CD4-positive, alpha-beta T cell treated with Interleukin-17A for 4 hours (primary cell): ENCODE measurements around the gene HOXA5.

Experiments used
- DNase-seq: peaks from one replicate; pipeline ENCODE4 v3.0.0-alpha.2; 2020; ENCODE audit warnings: mixed read lengths

HOXA5 gene

GRCh38 chr7:27170426-27171324 is 27.2 kb upstream of the HOXA5 start:
- DNase-seq: no peak

DNA sequence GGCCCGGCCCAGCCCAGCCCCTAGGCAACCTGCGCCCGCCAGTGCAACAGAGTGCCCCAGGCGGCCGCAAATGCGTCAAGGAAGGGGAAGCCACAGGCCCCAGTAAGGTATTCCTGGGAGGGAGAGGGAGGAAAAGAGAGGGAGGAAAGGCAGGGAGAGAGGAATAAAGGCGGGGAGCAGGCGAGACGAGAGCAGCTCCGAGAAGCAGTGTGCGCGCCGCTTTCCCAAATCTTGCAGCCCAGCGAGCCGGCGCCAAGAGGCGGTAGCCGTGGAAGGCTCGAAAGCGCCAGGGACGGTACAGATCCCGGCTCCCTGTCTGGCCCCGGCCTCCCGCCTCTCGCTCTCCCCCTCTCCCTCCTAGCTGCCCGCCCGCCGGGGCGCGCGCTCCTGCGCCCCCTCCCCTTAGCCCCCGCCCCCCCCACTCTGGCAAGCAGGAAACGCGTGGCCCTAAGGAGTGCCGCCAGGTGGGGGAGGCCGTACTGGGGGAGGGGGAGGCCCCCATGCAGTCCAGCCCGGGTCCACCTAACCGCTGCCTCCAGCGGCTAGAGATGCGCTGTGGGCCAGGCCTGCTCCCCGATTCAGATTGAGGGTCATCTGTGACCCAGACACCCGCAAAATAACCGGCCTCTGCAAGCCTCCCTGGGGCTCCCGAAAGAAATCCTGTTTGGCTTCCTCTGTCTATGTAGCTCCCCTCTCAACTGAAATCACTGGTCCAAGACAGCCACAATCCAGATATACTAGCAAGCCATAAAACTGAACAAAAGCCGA is 26.4 kb upstream of the HOXA5 start:
- DNase-seq: no peak

DNA sequence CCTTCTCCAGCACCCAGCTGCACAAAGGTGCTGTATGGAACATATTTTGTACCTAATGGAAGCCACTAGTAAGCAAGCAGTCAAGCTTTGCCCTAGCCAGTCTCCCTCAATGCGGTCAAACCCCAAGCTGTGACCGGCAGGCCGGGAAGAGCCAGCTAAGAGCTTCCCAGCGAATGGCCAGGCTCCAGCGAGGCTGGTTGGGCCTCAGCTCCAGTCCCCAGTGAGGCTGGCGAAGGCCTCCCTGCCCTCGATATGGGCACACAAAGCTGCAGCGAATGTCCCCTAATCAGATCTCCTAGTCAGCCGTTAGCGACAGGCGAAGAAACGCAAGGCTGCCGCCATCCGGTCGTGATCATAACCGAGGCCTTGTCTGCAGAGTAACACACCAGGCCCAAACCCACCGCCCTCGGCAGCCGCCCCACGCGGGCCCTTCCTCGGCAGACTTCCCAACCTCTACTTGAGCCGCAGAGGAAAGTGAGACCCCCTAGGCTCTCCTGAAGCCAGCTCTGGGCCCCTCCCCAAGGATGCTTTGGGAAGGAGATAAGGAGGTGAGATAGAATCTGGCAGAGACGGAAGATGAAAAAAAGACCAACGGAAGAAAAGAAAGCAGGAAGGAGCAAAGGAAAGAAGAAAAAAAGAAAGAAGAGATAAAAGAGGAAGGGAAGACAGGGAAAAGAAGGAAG is 24.9 kb upstream of the HOXA5 start:
- peak; percentile 53 for DNase-seq

DNA sequence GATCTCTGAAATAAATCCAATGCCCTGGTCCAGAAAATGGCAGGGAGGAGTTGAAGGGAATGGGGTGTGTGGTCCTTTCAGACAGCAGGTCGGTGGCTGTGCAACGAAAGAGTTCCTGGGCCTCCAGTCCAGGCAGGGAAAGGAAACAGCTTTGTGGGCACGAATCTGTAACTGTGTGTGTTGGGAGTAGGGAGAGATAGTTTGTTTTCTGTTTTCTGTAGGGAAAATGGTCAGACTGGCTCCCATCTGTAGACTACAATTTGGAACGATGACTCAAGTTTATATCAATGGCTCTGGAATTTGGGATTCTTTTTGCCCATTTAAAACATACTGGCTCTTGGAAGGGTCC is 24.4 kb upstream of the HOXA5 start:
- no peak for DNase-seq

DNA sequence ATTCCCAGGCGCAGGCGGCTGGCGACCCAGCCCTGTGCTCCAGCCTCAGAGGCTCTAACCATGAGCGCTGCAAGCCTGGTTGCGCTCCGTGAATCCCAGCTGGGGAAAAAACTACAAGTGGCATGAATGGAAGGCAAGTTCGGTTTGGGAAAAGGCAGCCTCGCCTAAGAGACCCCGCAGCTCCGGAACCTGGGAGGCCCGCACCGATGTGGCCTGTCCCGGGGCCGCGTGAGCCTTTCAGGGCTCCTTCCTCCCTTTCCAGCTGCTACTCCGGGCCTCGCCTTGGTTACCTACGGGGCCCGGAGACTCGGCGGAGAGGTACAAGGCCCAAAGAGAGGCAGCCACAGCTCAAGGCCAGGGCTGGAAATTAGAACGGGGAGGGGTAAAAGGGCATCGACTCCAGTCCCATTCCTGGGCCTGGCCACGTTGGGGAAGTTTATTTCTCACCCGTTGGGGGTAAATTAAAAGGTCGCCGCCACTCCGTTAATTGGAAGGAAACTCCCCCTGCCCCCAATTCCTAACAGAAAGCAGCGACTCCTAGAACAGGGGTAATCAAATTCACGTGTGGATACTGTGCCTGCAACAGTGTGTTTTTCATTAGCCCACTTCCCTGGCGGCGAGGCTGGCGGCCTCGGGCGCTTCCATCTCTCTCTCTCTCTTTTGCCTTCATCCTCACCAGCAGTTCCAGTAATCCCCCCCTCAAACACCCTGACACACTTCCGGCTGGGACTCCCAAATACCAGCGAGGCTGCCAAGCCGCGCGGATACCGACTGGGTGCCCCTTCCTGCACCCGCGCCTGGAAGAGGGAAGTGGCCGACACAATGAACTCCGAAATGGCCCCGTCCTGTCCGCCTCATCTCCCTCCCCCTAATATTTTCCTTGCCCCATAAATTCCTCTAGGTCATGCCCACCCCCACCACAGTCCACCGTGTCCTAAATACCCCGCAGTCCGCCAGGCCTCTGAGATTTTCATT is 23.3 kb upstream of the HOXA5 start:
- DNase-seq: no peak

DNA sequence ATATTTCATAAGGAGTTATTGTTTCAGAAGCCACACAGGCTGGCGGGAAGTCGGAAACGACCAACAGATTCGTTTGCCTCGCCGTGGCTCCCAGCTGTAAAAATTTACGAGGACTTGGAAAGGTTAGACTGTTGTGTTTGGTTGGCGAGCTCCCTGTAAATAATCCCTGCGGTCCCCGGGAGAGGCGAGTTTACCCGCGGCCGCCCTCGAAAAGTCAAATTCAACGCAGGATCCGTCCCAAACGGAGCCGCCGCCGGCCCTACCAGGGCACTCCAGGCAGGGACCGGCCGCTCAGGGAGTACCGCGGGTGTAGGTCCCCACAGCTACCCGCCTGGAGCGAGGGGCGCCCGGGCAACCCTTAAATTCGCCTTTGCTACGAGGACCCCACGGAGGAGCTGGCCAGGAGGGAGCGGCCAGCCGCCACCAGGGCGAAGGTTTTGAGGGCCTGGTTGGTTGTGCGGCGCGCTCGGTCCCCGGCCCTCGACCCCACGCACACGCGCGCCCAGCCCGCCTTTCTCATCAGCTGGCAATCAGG is 22.6 kb upstream of the HOXA5 start:
- no peak for DNase-seq

GRCh38 chr7:27165089-27165995 is 21.9 kb upstream of the HOXA5 start, which contains the start of gene HOXA9:
Gene HOXA9 (minus strand): TSS chr7:27165537. CDS start chr7:27165457, 80 bp downstream.
- no peak for DNase-seq

GRCh38 chr7:27164367-27165088 is 21.0 kb upstream of the HOXA5 start:
- DNase-seq: no peak

- no peak for DNase-seq
Observed at GRCh38 chr7:27164045-27164366, 20.5 kb upstream of the HOXA5 start.

DNA sequence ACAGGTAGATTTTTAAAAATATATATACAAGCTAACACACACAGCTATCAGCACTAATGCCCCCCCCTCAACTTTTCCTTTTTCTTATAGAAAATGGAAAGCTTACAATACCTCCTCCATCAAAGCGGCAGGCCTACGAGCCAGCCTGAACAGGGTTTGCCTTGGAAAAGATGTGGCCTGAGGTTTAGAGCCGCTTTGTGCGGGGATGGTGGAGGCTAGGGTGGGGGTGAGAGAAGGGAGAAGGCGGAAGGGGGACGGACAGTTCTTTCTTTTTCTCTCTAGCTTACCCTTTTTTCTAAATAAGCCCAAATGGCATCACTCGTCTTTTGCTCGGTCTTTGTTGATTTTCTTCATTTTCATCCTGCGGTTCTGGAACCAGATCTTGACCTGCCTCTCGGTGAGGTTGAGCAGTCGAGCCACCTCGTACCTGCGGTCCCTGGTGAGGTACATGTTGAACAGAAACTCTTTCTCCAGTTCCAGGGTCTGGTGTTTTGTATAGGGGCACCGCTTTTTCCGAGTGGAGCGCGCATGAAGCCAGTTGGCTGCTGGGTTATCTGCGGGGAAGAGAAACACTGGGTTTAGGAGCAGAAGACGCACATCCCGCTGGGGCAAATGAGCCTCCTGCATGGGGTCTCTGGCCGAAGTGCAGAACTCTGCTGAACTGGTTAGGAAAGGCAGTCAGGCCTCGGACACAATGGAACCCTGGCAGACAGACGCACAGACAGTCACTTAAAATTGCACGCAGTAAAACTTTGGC is 20.0 kb upstream of the HOXA5 start:
- DNase-seq: no peak

DNA sequence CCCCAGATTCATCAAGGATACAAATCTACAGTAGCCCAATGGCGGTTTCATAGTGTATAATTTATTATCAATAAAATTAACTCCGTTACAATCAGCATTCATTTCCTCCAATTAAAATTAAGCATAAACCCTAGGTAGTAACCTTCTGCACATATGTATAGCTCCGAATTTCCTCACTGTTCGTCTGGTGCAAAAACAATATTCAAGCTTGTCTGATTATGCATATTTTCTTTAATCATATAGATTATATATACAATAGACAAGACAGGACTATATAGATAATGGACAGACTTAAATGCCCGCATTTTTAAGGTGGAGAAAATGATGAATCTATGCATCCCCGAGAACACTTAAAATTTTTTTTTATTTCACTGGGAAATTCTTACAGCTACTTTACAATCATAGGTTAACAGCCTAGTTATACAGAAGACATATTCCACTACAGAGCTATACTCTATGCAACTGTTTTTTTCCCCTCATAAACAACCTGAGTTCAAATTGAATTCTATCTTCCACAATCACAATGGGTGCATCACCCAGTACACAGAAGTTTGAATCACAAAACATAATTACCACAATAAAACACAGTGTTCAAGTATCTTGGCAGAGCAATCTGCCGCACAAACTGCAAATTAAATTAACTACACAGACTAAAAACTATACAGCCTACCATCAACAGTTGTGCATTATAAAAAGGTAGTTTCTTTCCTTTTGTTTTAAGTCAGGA is 19.2 kb upstream of the HOXA5 start:
- no peak for DNase-seq

GRCh38 chr7:27161721-27162560 is 18.5 kb upstream of the HOXA5 start:
- peak; percentile 1 for DNase-seq

DNA sequence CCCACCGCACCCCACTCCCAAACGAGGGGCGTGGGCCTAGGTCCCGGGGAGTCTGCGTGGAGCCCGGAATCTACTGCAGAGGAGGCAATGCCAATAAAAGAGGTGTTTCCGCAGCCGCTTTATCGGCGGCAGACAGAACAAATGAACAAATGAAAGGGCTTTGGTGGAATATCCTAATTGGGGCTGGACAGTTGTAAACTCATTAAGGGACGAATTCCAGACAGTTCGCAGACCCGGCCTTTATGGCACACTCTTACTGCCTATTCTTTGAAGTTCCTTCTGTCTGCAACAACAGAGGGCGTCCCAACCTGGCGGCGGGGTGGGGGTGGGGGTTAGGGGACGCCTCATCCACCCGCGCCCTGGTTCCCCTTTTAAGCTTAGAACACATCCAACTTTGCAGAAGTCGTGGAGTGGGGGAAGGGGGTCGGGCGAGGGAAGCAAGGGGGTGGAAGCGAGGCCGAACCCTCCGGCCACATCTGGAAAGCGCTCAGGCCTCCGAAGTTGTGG is 17.8 kb upstream of the HOXA5 start:
- no peak for DNase-seq

GRCh38 chr7:27160546-27161213 is 17.2 kb upstream of the HOXA5 start:
- DNase-seq: peak; percentile 91

GRCh38 chr7:27160145-27160545 is 16.7 kb upstream of the HOXA5 start:
- peak; percentile 49 for DNase-seq

DNA sequence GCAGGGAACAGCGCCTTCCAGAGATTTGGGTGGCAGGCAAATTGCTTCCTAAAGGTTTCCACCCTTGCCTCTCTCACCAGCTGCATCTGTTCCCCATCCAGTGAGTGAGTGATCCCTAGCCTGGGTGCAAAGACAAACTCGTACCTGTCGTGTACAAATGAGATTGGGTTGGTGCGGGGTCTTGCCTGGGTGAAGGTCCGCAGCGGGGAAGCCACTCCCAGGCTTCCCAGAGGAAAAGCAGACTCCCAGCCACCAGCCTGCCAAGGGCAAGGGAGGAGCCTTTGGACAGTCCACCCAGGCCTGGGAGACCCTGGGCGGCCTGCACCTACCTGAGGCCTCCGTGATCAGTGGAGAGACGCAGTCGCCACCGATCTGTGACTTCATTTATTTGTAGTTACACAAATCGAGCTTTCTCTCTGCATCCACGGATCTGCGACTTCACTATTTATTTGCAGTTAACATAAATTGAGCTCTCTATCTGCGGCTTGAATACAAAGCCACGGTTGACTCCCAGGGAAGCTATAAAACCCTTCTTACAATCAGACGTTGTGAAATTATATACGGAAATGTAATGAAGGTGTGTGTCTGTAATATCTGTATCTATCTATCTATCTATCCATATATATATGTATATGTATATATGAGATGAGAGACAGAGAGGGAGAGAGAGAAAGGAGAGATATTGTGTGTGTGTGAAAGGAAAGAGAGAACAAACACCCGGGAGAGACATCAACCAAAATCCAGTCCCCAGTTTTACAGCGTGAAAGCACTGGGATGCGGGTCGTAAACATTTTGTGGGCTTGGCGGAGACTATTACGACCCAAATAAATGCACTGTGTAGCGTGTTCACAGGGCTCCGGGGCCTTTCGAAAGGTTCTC is 16.0 kb upstream of the HOXA5 start:
- DNase-seq: no peak
